Liver (tissue), 9 donors: Measurements from ENCODE around the gene EFHD1. TPM values are rescaled to one million over a fixed set of nuclear protein-coding genes. Genes with fewer than 3 reads are reported as not detected.
A peak's percentile ranks its signal among the peaks of the same experiment; 100 is the strongest.

ENCODE experiments used
- DNase-seq: peaks from one replicate; pipeline ENCODE4 v3.0.0-alpha.2; 2017; ENCODE audit warnings: low spot score
- H3K27ac ChIP-seq, 2 donors: one replicate each; pipeline ENCODE4 v1.7.0; 2013; ENCODE audit warnings: inconsistent platforms in 2 of 2, low read length in 2 of 2, control low read depth in 1 of 2, low read depth in 1 of 2, mild to moderate bottlenecking in 1 of 2
- H3K27me3 ChIP-seq, 4 donors: one replicate each; pipeline versions ENCODE4 v1.6.1 to v1.7.0; 2013; ENCODE audit warnings: low read length in 3 of 4, inconsistent platforms in 1 of 4, mild to moderate bottlenecking in 1 of 4, moderate library complexity in 1 of 4; ENCODE audit not compliant: control insufficient read depth in 4 of 4, insufficient read depth in 4 of 4
- H3K36me3 ChIP-seq, 4 donors: one replicate each; pipeline versions ENCODE4 v1.6.1 to v1.7.0; 2013; ENCODE audit warnings: low read length in 3 of 4, mild to moderate bottlenecking in 3 of 4, low read depth in 1 of 4, moderate library complexity in 1 of 4; ENCODE audit not compliant: control insufficient read depth in 4 of 4, insufficient read depth in 3 of 4
- H3K4me1 ChIP-seq, 4 donors: one replicate each; pipeline versions ENCODE4 v1.6.1 to v1.7.0; 2013; ENCODE audit warnings: low read length in 3 of 4, mild to moderate bottlenecking in 3 of 4, moderate library complexity in 1 of 4; ENCODE audit not compliant: control insufficient read depth in 4 of 4, insufficient read depth in 4 of 4
- H3K4me3 ChIP-seq, 3 donors: one replicate each; pipeline versions ENCODE4 v1.6.1 to v1.7.0; 2013; ENCODE audit warnings: low read length in 3 of 3, control low read depth in 1 of 3, low read depth in 1 of 3, mild to moderate bottlenecking in 1 of 3
- H3K9ac ChIP-seq, 2 donors: one replicate each; pipeline ENCODE4 v1.7.0; 2013; ENCODE audit warnings: low read length in 2 of 2, mild to moderate bottlenecking in 2 of 2, moderate library complexity in 2 of 2, control low read depth in 1 of 2, low read depth in 1 of 2
- H3K9me3 ChIP-seq, 4 donors: one replicate each; pipeline versions ENCODE4 v1.6.1 to v1.7.0; 2013; ENCODE audit warnings: low read length in 3 of 4; ENCODE audit not compliant: control insufficient read depth in 4 of 4
- FOXA1 ChIP-seq: IDR thresholded peaks from 2 replicates; pipeline ENCODE4 v1.6.1; 2016; ENCODE audit warnings: antibody characterized with exemption
- FOXA2 ChIP-seq: IDR thresholded peaks from 2 replicates; pipeline ENCODE4 v1.6.1; 2016; ENCODE audit warnings: antibody characterized with exemption
- GABPA ChIP-seq, 2 donors: IDR thresholded peaks in 1 of 2; conservative IDR thresholded peaks in 1 of 2; 2 replicates each; pipeline ENCODE4 v1.6.1; 2016; ENCODE audit warnings: antibody characterized with exemption in 2 of 2, mild to moderate bottlenecking in 1 of 2, moderate library complexity in 1 of 2
- HNF4A ChIP-seq, 2 donors: conservative IDR thresholded peaks; 2 replicates each; pipeline ENCODE4 v1.6.1; 2016; ENCODE audit warnings: antibody characterized with exemption in 2 of 2, mild to moderate bottlenecking in 2 of 2
- HNF4G ChIP-seq: IDR thresholded peaks from 2 replicates; pipeline ENCODE4 v1.6.1; 2016; ENCODE audit warnings: antibody characterized with exemption
- NR2F2 ChIP-seq: IDR thresholded peaks from 2 replicates; pipeline ENCODE4 v1.6.1; 2016; ENCODE audit warnings: antibody characterized with exemption
- RAD21 ChIP-seq, 2 donors: IDR thresholded peaks; 2 replicates each; pipeline ENCODE4 v1.6.1; 2016; ENCODE audit warnings: antibody characterized with exemption in 2 of 2, mild to moderate bottlenecking in 2 of 2
- RXRA ChIP-seq, 2 donors: IDR thresholded peaks; 2 replicates each; pipeline ENCODE4 v1.6.1; 2017 to 2018; ENCODE audit warnings: antibody characterized with exemption in 2 of 2, mild to moderate bottlenecking in 1 of 2
- SP1 ChIP-seq: IDR thresholded peaks from 2 replicates; pipeline ENCODE4 v1.6.1; 2018; ENCODE audit warnings: antibody characterized with exemption, mild to moderate bottlenecking
- TAF1 ChIP-seq: conservative IDR thresholded peaks from 2 replicates; pipeline ENCODE4 v1.6.1; 2016; ENCODE audit warnings: antibody characterized with exemption, mild to moderate bottlenecking
- YY1 ChIP-seq: IDR thresholded peaks from 2 replicates; pipeline ENCODE4 v1.6.1; 2016; ENCODE audit warnings: antibody characterized with exemption, mild to moderate bottlenecking
- WGBS: extraction: QIAGEN DNeasy Blood & Tissue Kit; methylation state at CpG from one replicate; pipeline ENCODE4 v1.1.7; 2013; 5-methylcytosine and 5-hydroxymethylcytosine counted together
- polyA plus RNA-seq, 2 donors: library from polyadenylated mRNA; stranded (reverse) in 1 of 2; unstranded in 1 of 2; fragments of 200-250 nt in 1 of 2; fragments of >200 nt in 1 of 2; fragmentation: Nextera tagmentation in 1 of 2; extraction: Ambion mirVana in 1 of 2; gene quantifications; one replicate each; pipeline versions ENCODE4 v1.2.1 to v1.2.3, GENCODE V29; 2013 to 2015
- total RNA-seq, 2 donors: library from RNA; depleted of rRNA; stranded (reverse); fragments of >200 nt; gene quantifications; one replicate each; pipeline ENCODE4 v1.2.3, GENCODE V29; 2014
- TF ChIP-seq, protein P1 (sequence below): fragments of 150-350 bp; IDR thresholded peaks from 2 replicates; pipeline ENCODE4 v1.5.1; 2017; ENCODE audit warnings: improper control_type of control experiment, low read depth, low read length; ENCODE audit not compliant: missing input control
- TF ChIP-seq, protein P2 (sequence below): IDR thresholded peaks from 2 replicates; pipeline ENCODE4 v1.6.1; 2016; ENCODE audit warnings: antibody characterized with exemption
- TF ChIP-seq, protein P3 (sequence below): IDR thresholded peaks from 2 replicates; pipeline ENCODE4 v1.6.1; 2016; ENCODE audit warnings: antibody characterized with exemption
- TF ChIP-seq, protein P4 (sequence below): IDR thresholded peaks from 2 replicates; pipeline ENCODE4 v1.6.1; 2016; ENCODE audit warnings: antibody characterized with exemption, mild to moderate bottlenecking
- donor health status: healthy.
- donor health status: healthy.
- donor health status: healthy.
- donor health status: healthy.
- donor health status: healthy.

EFHD1 gene
- total and polyA plus RNA-seq, 4 donors: 3.3 to 28.5 (median 10.3) TPM

GRCh38 chr2:232655392-232655791, 22.0 kb downstream of the EFHD1 start (continued):
- TF ChIP-seq, protein P1, sequence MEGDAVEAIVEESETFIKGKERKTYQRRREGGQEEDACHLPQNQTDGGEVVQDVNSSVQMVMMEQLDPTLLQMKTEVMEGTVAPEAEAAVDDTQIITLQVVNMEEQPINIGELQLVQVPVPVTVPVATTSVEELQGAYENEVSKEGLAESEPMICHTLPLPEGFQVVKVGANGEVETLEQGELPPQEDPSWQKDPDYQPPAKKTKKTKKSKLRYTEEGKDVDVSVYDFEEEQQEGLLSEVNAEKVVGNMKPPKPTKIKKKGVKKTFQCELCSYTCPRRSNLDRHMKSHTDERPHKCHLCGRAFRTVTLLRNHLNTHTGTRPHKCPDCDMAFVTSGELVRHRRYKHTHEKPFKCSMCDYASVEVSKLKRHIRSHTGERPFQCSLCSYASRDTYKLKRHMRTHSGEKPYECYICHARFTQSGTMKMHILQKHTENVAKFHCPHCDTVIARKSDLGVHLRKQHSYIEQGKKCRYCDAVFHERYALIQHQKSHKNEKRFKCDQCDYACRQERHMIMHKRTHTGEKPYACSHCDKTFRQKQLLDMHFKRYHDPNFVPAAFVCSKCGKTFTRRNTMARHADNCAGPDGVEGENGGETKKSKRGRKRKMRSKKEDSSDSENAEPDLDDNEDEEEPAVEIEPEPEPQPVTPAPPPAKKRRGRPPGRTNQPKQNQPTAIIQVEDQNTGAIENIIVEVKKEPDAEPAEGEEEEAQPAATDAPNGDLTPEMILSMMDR: no peak
- TF ChIP-seq, protein P2, sequence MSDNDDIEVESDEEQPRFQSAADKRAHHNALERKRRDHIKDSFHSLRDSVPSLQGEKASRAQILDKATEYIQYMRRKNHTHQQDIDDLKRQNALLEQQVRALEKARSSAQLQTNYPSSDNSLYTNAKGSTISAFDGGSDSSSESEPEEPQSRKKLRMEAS: peak; percentile 92
- TF ChIP-seq RAD21 (IDR thresholded peaks at IDR 0.05): no peak
- peak in 1 of 2 donors; percentile 17 for TF ChIP-seq GABPA (IDR thresholded peaks at IDR 0.05 in 1 of 2, conservative IDR thresholded peaks at IDR 0.05 in 1 of 2)
- TF ChIP-seq YY1: peak; percentile 90
- TF ChIP-seq RXRA (IDR thresholded peaks at IDR 0.05): peak in 1 of 2 donors; percentile 75
- TF ChIP-seq, protein P3, sequence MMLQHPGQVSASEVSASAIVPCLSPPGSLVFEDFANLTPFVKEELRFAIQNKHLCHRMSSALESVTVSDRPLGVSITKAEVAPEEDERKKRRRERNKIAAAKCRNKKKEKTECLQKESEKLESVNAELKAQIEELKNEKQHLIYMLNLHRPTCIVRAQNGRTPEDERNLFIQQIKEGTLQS: no peak
- TF ChIP-seq NR2F2: no peak
- no peak for TF ChIP-seq TAF1
- peak in 1 of 2 donors; percentile 77 for TF ChIP-seq HNF4A (conservative IDR thresholded peaks at IDR 0.05)
- peak; percentile 99 for TF ChIP-seq FOXA2

- no peak for DNase-seq
- no peaks in the 10 kb centered on the region for H3K36me3 ChIP-seq
- no peak overlapping the region for H3K27ac ChIP-seq
- 57% methylated on average over 7 of the region's 7 CpGs for WGBS
- no peak overlapping the region for H3K4me3 ChIP-seq
- TF ChIP-seq, protein P4, sequence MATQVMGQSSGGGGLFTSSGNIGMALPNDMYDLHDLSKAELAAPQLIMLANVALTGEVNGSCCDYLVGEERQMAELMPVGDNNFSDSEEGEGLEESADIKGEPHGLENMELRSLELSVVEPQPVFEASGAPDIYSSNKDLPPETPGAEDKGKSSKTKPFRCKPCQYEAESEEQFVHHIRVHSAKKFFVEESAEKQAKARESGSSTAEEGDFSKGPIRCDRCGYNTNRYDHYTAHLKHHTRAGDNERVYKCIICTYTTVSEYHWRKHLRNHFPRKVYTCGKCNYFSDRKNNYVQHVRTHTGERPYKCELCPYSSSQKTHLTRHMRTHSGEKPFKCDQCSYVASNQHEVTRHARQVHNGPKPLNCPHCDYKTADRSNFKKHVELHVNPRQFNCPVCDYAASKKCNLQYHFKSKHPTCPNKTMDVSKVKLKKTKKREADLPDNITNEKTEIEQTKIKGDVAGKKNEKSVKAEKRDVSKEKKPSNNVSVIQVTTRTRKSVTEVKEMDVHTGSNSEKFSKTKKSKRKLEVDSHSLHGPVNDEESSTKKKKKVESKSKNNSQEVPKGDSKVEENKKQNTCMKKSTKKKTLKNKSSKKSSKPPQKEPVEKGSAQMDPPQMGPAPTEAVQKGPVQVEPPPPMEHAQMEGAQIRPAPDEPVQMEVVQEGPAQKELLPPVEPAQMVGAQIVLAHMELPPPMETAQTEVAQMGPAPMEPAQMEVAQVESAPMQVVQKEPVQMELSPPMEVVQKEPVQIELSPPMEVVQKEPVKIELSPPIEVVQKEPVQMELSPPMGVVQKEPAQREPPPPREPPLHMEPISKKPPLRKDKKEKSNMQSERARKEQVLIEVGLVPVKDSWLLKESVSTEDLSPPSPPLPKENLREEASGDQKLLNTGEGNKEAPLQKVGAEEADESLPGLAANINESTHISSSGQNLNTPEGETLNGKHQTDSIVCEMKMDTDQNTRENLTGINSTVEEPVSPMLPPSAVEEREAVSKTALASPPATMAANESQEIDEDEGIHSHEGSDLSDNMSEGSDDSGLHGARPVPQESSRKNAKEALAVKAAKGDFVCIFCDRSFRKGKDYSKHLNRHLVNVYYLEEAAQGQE: no peak
- TF ChIP-seq RAD21 (IDR thresholded peaks at IDR 0.05) (peak in 1 of 2 donors; percentile 34), FOXA1 (no peak), FOXA2 (no peak), SP1 (no peak)
- peaks cover 0 to 14% (median 7%) of the 10 kb centered on the region in 4 donors for H3K4me1 ChIP-seq
- H3K9me3 ChIP-seq: no peaks in the 10 kb centered on the region
- H3K9ac ChIP-seq: no peak overlapping the region
- H3K27me3 ChIP-seq: no peaks in the 10 kb centered on the region
These were observed 24.9 kb downstream of the EFHD1 start for GRCh38 chr2:232658217-232658785.

GRCh38 chr2:232659359-232659758, 26.0 kb downstream of the EFHD1 start:
- no peak for DNase-seq
- H3K9me3 ChIP-seq: no peaks in the 10 kb centered on the region
- H3K27ac ChIP-seq: no peak overlapping the region
- H3K4me3 ChIP-seq: no peak overlapping the region
- no peak overlapping the region for H3K9ac ChIP-seq
- peaks cover 0 to 14% (median 7%) of the 10 kb centered on the region in 4 donors for H3K4me1 ChIP-seq
- H3K27me3 ChIP-seq: no peaks in the 10 kb centered on the region
- H3K36me3 ChIP-seq: peaks cover 0 to 2% (median 0%) of the 10 kb centered on the region in 4 donors
- 93% methylated on average over 2 of the region's 2 CpGs for WGBS
- TF ChIP-seq HNF4G: no peak
- TF ChIP-seq GABPA (IDR thresholded peaks at IDR 0.05 in 1 of 2, conservative IDR thresholded peaks at IDR 0.05 in 1 of 2): no peak
- TF ChIP-seq, protein P2: no peak
- TF ChIP-seq TAF1: no peak
- TF ChIP-seq, protein P4: no peak
- TF ChIP-seq FOXA1: no peak
- no peak for TF ChIP-seq YY1
- TF ChIP-seq SP1: no peak
- TF ChIP-seq, protein P3: no peak
- TF ChIP-seq, protein P1: no peak
- no peak for TF ChIP-seq RAD21 (IDR thresholded peaks at IDR 0.05)
- TF ChIP-seq HNF4A (conservative IDR thresholded peaks at IDR 0.05): no peak
- no peak for TF ChIP-seq RXRA (IDR thresholded peaks at IDR 0.05)
